OCI-M1 (cell line): Measurements from ENCODE around the gene IGF1R.

Experiments
- DNase-seq: peaks from one replicate; lab custom pipeline; 2025; lab: John Stamatoyannopoulos, UW

The IGF1R gene

GRCh38 chr15:98775498-98776230, 127.3 kb downstream of the IGF1R start:
- DNase-seq = no peak

- peak; percentile 94 for DNase-seq
Measured at GRCh38 chr15:98776607-98777281, 128.4 kb downstream of the IGF1R start.

GRCh38 chr15:98777426-98777825, 129.1 kb downstream of the IGF1R start:
- DNase-seq = no peak

- no peak for DNase-seq
Measured at GRCh38 chr15:98778263-98778959, 130.1 kb downstream of the IGF1R start.

- DNase-seq = no peak
Measured at GRCh38 chr15:98778960-98779359, 130.6 kb downstream of the IGF1R start.

DNA sequence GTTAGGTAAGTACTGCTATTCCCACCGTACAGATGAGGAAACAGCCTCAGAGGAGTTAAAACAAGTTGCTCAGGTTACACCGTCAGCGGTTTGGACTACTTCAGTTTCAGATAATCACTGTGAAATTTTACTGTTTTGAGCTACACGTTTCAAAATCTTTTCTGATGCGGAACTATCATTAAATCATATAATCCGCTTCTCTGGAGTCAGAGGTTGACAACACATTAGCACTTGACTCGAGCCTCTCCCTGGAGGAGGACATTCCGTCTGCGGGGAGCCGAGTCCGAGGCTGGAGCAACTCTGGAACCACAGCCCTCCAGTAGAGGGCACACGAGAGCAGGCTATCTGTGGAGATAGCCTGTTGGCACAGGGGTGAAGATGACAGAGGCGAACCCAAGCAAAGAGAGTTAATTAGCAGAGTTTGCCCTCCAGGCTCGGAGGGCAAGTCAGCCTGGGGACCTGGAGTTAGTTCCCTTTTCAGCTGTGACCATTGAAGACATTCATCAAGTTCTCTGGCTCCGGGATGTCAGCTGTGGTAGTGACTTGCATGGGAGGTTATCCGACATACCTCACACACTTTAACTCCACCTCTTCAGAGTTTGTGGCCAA, 131.2 kb downstream of the IGF1R start:
- peak; percentile 95 for DNase-seq

DNA sequence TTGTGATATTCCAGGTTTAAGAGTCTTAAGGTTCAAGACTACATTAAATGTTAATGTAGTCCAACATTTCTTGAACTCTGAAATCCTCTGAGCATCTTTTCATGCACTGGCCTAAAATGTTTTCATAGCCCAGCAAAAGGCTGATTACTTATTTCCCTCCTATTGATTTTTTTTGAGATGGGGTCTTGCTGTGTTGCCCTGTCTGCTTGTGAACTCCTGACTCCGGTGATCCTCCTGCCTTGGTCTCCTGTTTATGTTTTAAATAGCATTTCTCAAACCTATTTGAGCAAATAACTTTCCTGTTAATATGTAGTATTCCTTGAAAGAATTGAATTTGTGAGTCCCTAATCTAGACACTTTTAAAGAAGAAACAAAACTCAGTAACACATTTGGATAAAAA, 133.5 kb downstream of the IGF1R start:
- DNase-seq = no peak

- no peak for DNase-seq
Measured at GRCh38 chr15:98782801-98783200, 134.5 kb downstream of the IGF1R start.

DNA sequence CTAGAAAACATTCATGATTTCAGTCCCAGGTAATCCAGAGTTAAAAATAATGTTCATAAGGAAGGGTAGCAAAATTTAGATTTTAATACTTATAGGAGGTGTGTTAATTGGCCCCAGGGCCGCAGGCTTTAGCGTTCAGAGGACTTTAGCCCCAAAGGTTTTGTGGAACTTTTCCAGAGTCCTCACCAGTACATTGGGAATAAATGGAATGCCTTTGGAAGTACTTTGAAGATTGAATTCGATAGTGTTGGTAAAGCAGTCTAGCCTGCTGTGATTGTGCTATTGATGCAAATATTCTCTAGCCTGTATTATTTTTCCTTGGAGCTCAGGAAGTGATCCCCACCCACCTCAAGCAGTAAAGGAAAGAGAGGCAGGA, 137.1 kb downstream of the IGF1R start:
- DNase-seq = no peak

DNA sequence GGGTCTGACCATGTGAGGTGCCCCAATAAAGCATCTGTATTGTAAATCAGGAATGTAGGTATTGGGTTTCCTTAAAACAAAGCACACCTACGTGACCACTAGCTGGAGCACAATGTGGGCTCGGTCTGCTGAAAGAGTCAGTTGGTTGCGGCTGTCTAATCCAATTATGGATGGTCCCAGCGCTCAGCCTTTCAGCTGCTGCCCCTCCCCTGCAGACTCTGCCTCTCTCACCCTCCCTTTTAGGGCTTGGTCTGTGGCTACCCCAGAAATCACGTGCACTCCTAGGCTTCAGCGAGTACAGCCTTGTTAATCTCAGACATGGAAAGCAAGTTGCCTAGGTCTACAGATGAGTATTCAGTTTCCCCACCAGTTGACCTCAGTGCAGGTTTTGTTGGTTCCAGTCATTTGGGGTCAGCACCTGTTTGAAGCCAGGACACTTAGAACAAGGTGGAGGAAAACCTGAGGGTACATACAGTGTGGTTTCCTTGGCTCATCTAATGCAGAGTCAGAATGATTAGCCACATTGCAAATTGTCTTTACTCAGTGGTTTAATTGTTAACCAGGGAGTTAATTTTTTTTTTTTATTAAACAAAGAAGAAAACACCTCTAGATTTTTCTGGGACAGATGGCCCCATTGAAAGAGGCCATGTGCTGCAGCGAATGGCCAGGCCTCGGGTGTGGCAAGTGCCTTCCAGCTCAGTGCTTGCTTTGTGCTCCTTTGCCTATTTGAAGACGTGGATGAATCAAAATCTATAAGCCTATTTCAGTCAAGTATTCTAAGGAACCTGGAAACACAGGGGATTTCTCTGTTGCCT, 137.7 kb downstream of the IGF1R start:
- no peak for DNase-seq

DNA sequence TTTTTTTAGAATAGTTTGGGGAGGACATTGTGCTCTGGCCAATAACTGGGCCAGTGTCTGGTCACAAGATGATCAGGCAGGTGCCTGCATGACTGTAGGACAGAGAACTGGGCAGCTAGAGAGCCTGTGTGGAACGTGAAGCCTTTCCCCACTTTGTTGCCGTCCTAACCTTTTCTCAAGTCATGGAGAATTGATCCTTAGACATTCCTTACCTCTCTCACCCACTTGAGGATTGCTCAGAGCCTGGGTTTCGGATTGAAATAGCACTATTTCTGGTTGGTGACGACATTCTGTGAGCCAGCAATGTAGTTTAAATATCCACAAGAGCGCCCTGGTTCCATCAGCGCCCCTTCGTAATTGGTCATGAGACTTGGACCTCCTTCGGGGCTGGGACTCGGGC, 138.4 kb downstream of the IGF1R start:
- no peak for DNase-seq

DNA sequence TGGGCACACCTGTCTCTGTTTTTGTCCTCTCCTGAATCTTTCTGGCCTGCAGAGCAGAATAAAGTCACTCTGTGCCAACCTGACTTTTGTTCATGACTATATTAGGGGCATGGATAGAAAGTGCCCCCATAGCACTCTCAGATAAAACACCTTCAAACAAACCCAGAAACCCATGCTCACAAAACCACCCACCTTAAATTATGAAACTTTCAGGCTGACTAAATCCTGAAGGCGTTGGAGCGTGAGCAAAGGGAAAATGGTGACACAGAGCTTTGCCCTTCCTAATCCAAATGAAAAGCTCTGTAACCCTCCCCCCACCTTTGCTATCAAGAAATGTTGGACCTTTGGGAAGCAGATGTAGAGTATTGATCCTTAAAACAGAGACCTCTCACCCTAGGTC, 138.9 kb downstream of the IGF1R start:
- DNase-seq = no peak

- DNase-seq = no peak
Measured at GRCh38 chr15:98787936-98788757, 139.8 kb downstream of the IGF1R start.

- DNase-seq = no peak
Measured at GRCh38 chr15:98789020-98789419, 140.7 kb downstream of the IGF1R start.

- DNase-seq = no peak
Measured at GRCh38 chr15:98790270-98790669, 141.9 kb downstream of the IGF1R start.

DNA sequence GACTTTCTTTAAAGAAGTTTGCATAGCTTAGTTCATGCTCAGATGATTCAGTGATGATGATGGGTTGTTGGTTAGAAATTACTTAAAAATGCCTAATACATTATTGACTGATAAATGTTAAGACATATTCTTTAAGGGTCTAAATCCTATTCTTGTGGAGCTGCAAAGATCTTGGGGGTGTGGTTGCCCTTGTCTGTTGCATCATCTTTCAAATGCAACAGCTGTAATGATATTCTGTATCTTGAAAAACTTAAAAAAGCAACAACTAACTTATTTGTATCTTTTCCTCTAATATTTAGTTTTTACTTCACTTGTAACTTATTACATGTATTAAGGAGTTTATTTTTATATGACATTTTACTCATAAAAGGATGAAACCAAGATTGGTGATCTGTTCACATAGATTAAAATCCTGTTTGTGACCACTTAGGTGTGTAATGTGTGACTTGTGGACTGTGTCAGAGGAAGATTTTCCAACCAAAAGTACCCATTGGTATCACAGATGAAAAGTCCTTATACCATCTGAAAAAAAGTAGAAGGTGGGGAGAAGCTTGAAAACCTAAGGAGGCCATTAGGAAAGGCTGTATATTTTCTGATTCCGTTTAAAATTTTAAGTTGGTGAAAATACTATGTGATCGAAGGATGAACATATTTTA, 142.8 kb downstream of the IGF1R start:
- peak; percentile 8 for DNase-seq

GRCh38 chr15:98792117-98792516, 143.8 kb downstream of the IGF1R start:
- no peak for DNase-seq

GRCh38 chr15:98794211-98794610, 145.9 kb downstream of the IGF1R start:
- DNase-seq = no peak

GRCh38 chr15:98794748-98795147, 146.4 kb downstream of the IGF1R start:
- no peak for DNase-seq

GRCh38 chr15:98795980-98796379, 147.6 kb downstream of the IGF1R start:
- no peak for DNase-seq
